IMR-90 (cell line): ENCODE data around the gene EIF4B. TPM values are rescaled to one million over a fixed set of nuclear protein-coding genes. Genes with fewer than 3 reads are reported as not detected.

ENCODE experiments used
- ATAC-seq: fragments of 200-7000 bp; cut with Tn5 transposase; 2 replicates; pipeline ENCODE4 v1.9.1; 2020; ENCODE audit warnings: low read depth, mild to moderate bottlenecking, moderate library complexity
- BruUV-seq: library from RNA; stranded (reverse); fragments of 400-500 nt; replicated peaks from 2 replicates; lab custom pipeline; 2021; lab: Mats Ljungman, UMichigan
- CTCF ChIA-PET: fragments of 300-600 bp; formaldehyde crosslinking; extraction: SDS; loops from one replicate; lab custom pipeline; 2021; ENCODE audit warnings: antibody characterized with exemption; lab: Yijun Ruan, JAX
- POLR2A ChIA-PET: fragments of 300-600 bp; sonication (Branson Sonifier 250); formaldehyde crosslinking; loops from one replicate; lab custom pipeline; 2022; ENCODE audit warnings: antibody characterized with exemption; ENCODE audit not compliant: unreplicated experiment; lab: Charles Lee
- DNase-seq: peaks from one replicate; pipeline ENCODE4 v3.0.0; 2013
- H2AFZ ChIP-seq: replicated peaks from 2 replicates; pipeline ENCODE3; 2013; ENCODE audit warnings: low read length, mild to moderate bottlenecking; ENCODE audit not compliant: poor library complexity
- H2AK5ac ChIP-seq: 2 replicates; pipeline ENCODE4 v1.6.1; 2013; ENCODE audit warnings: low read depth, low read length, inconsistent platforms
- H2AK9ac ChIP-seq: replicated peaks from 2 replicates; pipeline ENCODE3; 2013; ENCODE audit warnings: mild to moderate bottlenecking, low read depth, low read length, moderate library complexity; ENCODE audit not compliant: poor library complexity
- H2BK120ac ChIP-seq: 2 replicates; pipeline ENCODE4 v1.6.1; 2013; ENCODE audit warnings: low read depth, low read length, inconsistent platforms
- H2BK15ac ChIP-seq: 3 replicates; pipeline ENCODE4 v1.6.1; 2013; ENCODE audit warnings: low read depth, low read length, inconsistent platforms
- H2BK20ac ChIP-seq: 2 replicates; pipeline ENCODE4 v1.6.1; 2013; ENCODE audit warnings: low read depth, mild to moderate bottlenecking, inconsistent platforms, low read length, moderate library complexity
- H2BK5ac ChIP-seq: 2 replicates; pipeline ENCODE4 v1.6.1; 2013; ENCODE audit warnings: mild to moderate bottlenecking, low read depth, low read length, inconsistent platforms; ENCODE audit not compliant: poor library complexity, severe bottlenecking
- H3K14ac ChIP-seq: replicated peaks from 2 replicates; pipeline ENCODE4 v1.6.1; 2013; ENCODE audit warnings: low read depth, low read length, inconsistent platforms
- H3K18ac ChIP-seq: 2 replicates; pipeline ENCODE4 v1.6.1; 2013; ENCODE audit warnings: low read depth, low read length, control low read depth
- H3K23ac ChIP-seq: 2 replicates; pipeline ENCODE4 v1.6.1; 2013; ENCODE audit warnings: low read depth, low read length, inconsistent platforms
- H3K27ac ChIP-seq: 2 replicates; pipeline ENCODE4 v1.5.1; 2013; ENCODE audit warnings: mild to moderate bottlenecking, control low read depth, low read length; ENCODE audit not compliant: insufficient read depth
- H3K27me3 ChIP-seq: 2 replicates; pipeline ENCODE4 v1.6.1; 2013; ENCODE audit warnings: low read length; ENCODE audit not compliant: control insufficient read depth, insufficient read depth
- H3K36me3 ChIP-seq: 2 replicates; pipeline ENCODE4 v1.6.1; 2013; ENCODE audit warnings: low read length, mixed read lengths; ENCODE audit not compliant: control insufficient read depth, insufficient read depth
- H3K4ac ChIP-seq: 2 replicates; pipeline ENCODE4 v1.6.1; 2013; ENCODE audit warnings: low read depth, low read length, inconsistent platforms
- H3K4me1 ChIP-seq: 2 replicates; pipeline ENCODE4 v1.6.1; 2013; ENCODE audit warnings: low read length, mixed read lengths; ENCODE audit not compliant: control insufficient read depth, insufficient read depth
- H3K4me2 ChIP-seq: 2 replicates; pipeline ENCODE4 v1.6.1; 2013; ENCODE audit warnings: low read depth, mild to moderate bottlenecking, control low read depth, low read length, moderate library complexity
- H3K4me3 ChIP-seq: 2 replicates; pipeline ENCODE4 v1.5.1; 2013; ENCODE audit warnings: low read depth, mild to moderate bottlenecking, control low read depth, low read length, moderate library complexity; ENCODE audit not compliant: insufficient read depth
- H3K56ac ChIP-seq: 2 replicates; pipeline ENCODE4 v1.6.1; 2013; ENCODE audit warnings: low read length, inconsistent platforms; ENCODE audit not compliant: insufficient read depth; ENCODE audit errors: extremely low read depth
- H3K79me1 ChIP-seq, 2 experiments: 2 replicates each; pipeline ENCODE4 v1.6.1; 2013; ENCODE audit warnings: low read length in 2 of 2, inconsistent platforms in 1 of 2, low read depth in 1 of 2
- H3K9ac ChIP-seq: 2 replicates; pipeline ENCODE4 v1.6.1; 2013; ENCODE audit warnings: low read depth, low read length, control low read depth
- H3K9me1 ChIP-seq: 2 replicates; pipeline ENCODE4 v1.6.1; 2013; ENCODE audit warnings: low read length, inconsistent platforms; ENCODE audit not compliant: insufficient read depth
- H3K9me3 ChIP-seq: 2 replicates; pipeline ENCODE4 v1.6.1; 2013; ENCODE audit warnings: low read length; ENCODE audit not compliant: control insufficient read depth, insufficient read depth
- H4K20me1 ChIP-seq: 2 replicates; pipeline ENCODE4 v1.6.1; 2013; ENCODE audit warnings: low read length, inconsistent platforms; ENCODE audit not compliant: insufficient read depth
- H4K5ac ChIP-seq: 2 replicates; pipeline ENCODE4 v1.6.1; 2013; ENCODE audit warnings: mild to moderate bottlenecking, low read depth, low read length, control low read depth
- H4K8ac ChIP-seq, 2 experiments: 2 replicates each; pipeline ENCODE4 v1.6.1; 2013; ENCODE audit warnings: low read depth in 2 of 2, low read length in 2 of 2, control low read depth in 1 of 2, inconsistent platforms in 1 of 2
- H4K91ac ChIP-seq: 2 replicates; pipeline ENCODE4 v1.6.1; 2013; ENCODE audit warnings: low read depth, low read length, inconsistent platforms; ENCODE audit not compliant: insufficient read depth
- BHLHE40 ChIP-seq: fragments of 150-350 bp; IDR thresholded peaks from 2 replicates; pipeline ENCODE4 v1.6.1; 2016; ENCODE audit warnings: mild to moderate bottlenecking, low read depth, low read length
- CEBPB ChIP-seq: IDR thresholded peaks from 2 replicates; pipeline ENCODE4 v1.6.1; 2012; ENCODE audit warnings: low read depth, low read length, improper control_type of control experiment
- CHD1 ChIP-seq: IDR thresholded peaks from 2 replicates; pipeline ENCODE4 v1.6.1; 2012; ENCODE audit warnings: low read depth, low read length, improper control_type of control experiment
- CTCF ChIP-seq: conservative IDR thresholded peaks from 2 replicates; pipeline ENCODE4 v1.5.1; 2012; ENCODE audit warnings: mild to moderate bottlenecking, low read depth, low read length, improper control_type of control experiment
- ELK1 ChIP-seq: fragments of 150-350 bp; IDR thresholded peaks from 2 replicates; pipeline ENCODE4 v1.6.1; 2016; ENCODE audit warnings: low read depth, mild to moderate bottlenecking, low read length, moderate library complexity, borderline replicate concordance
- FOS ChIP-seq: fragments of 150-350 bp; IDR thresholded peaks from 2 replicates; pipeline ENCODE4 v1.6.1; 2016; ENCODE audit warnings: low read depth, low read length
- MAFK ChIP-seq: IDR thresholded peaks from 2 replicates; pipeline ENCODE4 v1.6.1; 2012; ENCODE audit warnings: low read depth, low read length, improper control_type of control experiment
- MAZ ChIP-seq: IDR thresholded peaks from 2 replicates; pipeline ENCODE4 v1.6.1; 2012; ENCODE audit warnings: low read depth, mild to moderate bottlenecking, low read length, improper control_type of control experiment, moderate library complexity, borderline replicate concordance
- MXI1 ChIP-seq: IDR thresholded peaks from 2 replicates; pipeline ENCODE4 v1.6.1; 2012; ENCODE audit warnings: low read depth, mild to moderate bottlenecking, low read length, moderate library complexity, borderline replicate concordance
- NFE2L2 ChIP-seq: fragments of 150-350 bp; IDR thresholded peaks from 2 replicates; pipeline ENCODE4 v1.6.1; 2016; ENCODE audit warnings: low read depth, mild to moderate bottlenecking, low read length
- POLR2A ChIP-seq: IDR thresholded peaks from 2 replicates; pipeline ENCODE4 v1.6.1; 2012; ENCODE audit warnings: mild to moderate bottlenecking, low read depth, low read length
- RAD21 ChIP-seq: IDR thresholded peaks from 2 replicates; pipeline ENCODE4 v1.6.1; 2012; ENCODE audit warnings: low read length, improper control_type of control experiment
- RCOR1 ChIP-seq: IDR thresholded peaks from 2 replicates; pipeline ENCODE4 v1.6.1; 2012; ENCODE audit warnings: mild to moderate bottlenecking, low read length, improper control_type of control experiment; ENCODE audit not compliant: insufficient replicate concordance
- SMC3 ChIP-seq: fragments of 150-350 bp; IDR thresholded peaks from 2 replicates; pipeline ENCODE4 v1.6.1; 2016; ENCODE audit warnings: low read depth, mild to moderate bottlenecking, antibody characterized with exemption, low read length, moderate library complexity
- WGBS, 2 experiments: methylation state at CpG; one replicate each; pipeline versions ENCODE4 v1.1.5 to v1.1.7; 2013; ENCODE audit warnings: missing lambda C conversion rate in 2 of 2; ENCODE audit not compliant: insufficient read length in 1 of 2; ENCODE audit errors: extremely low coverage in 2 of 2; 5-methylcytosine and 5-hydroxymethylcytosine counted together
- dilution Hi-C: fragments of 300-500 bp; cut with HindIII; formaldehyde crosslinking; loops from one replicate; pipeline ENCODE4 v1.14.3; 2018; ENCODE audit warnings: low sequenced_read_pairs; ENCODE audit not compliant: unreplicated experiment
- in situ Hi-C: fragments of 300-500 bp; cut with MboI; formaldehyde crosslinking; loops from 3 replicates; pipeline ENCODE4 v1.14.3; 2019; ENCODE audit warnings: low sequenced_read_pairs, inconsistent platforms, mixed read lengths
- intact Hi-C: fragments of 100-400 bp; cut with micrococcal nuclease; formaldehyde crosslinking; loops from 2 replicates; pipeline ENCODE4 v1.10.0; 2022
- polyA plus RNA-seq, 3 experiments: library from polyadenylated mRNA; depleted of rRNA; stranded (reverse); fragments of >200 nt; gene quantifications; 2 replicates each; pipeline ENCODE4 v1.2.3, GENCODE V29; 2012; ENCODE audit warnings: low replicate concordance in 1 of 3
- total RNA-seq: library from RNA; depleted of rRNA; stranded (reverse); fragments of >200 nt; gene quantifications from 2 replicates; pipeline ENCODE4 v1.2.3, GENCODE V29; 2012

Gene EIF4B
- total and polyA plus RNA-seq, 2 of the 4 experiments (the other 2 are of a cell fraction), result 313 to 671 TPM

- Histone ChIP-seq H2BK120ac (peak overlapping the region; percentile 41), H4K20me1 (no peaks in the 10 kb centered on the region), H2BK20ac (peak overlapping the region; percentile 18; the same call in 1 of the 2 replicates), H2AK9ac (peak overlapping the region; percentile 18), H3K36me3 (peaks cover 32% of the 10 kb centered on the region), H3K79me1 (peaks cover 23 to 62% of the 10 kb centered on the region in 2 experiments; a peak in 3 of 4 replicates), H3K9me3 (no peaks in the 10 kb centered on the region), H3K14ac (peak overlapping the region; percentile 20; the same call in 1 of the 2 replicates), H3K18ac (no peak overlapping the region; the same call in 1 of the 2 replicates), H2AFZ (peak overlapping the region; percentile 57), H3K4ac (peak overlapping the region; percentile 68), H3K27ac (peak overlapping the region; percentile 46), H4K5ac (peak overlapping the region; percentile 37; the same call in 1 of the 2 replicates), H3K56ac (no peak overlapping the region), H3K4me1 (peaks cover 23% of the 10 kb centered on the region), H4K91ac (peak overlapping the region; percentile 35; the same call in 1 of the 2 replicates), H3K9ac (peak overlapping the region; percentile 15; the same call in 1 of the 2 replicates), H3K27me3 (no peaks in the 10 kb centered on the region), H3K23ac (no peak overlapping the region), H3K4me2 (no peak overlapping the region; the same call in 1 of the 2 replicates), H3K4me3 (no peak overlapping the region), H2BK15ac (no peak overlapping the region; the same call in 2 of the 3 replicates), H3K9me1 (peaks cover 10% of the 10 kb centered on the region), H4K8ac (peak overlapping the region; percentile 6 to 61; a peak in 3 of 4 replicates), H2BK5ac (no peak overlapping the region), H2AK5ac (peak overlapping the region; percentile 57)
- dilution Hi-C loops (no loop called here), in situ Hi-C loops (no loop called here), intact Hi-C loops (no loop called here)
- TF ChIP-seq CEBPB, result no peak
- no peak for TF ChIP-seq MXI1
- peak; percentile 34 for TF ChIP-seq CTCF
- TF ChIP-seq BHLHE40, result no peak
- no peak for TF ChIP-seq ELK1
- TF ChIP-seq FOS, result no peak
- TF ChIP-seq MAZ, result no peak
- TF ChIP-seq RCOR1, result no peak
- TF ChIP-seq POLR2A, result no peak
- peak; percentile 23; the same call in 1 of the 2 replicates for TF ChIP-seq SMC3
- no peak for TF ChIP-seq NFE2L2
- TF ChIP-seq RAD21, result peak; percentile 35
- no peak for TF ChIP-seq MAFK
- no peak for TF ChIP-seq CHD1
- WGBS, 2 experiments, result 74% methylated on average over 2 of the region's 11 CpGs; no CpG with 5 or more reads in 1 of the 2 experiments
- POLR2A ChIA-PET, result interaction anchor here (1.1 kb wide), 1 partner anchor 9 kb away, joined by 3 read pairs; no protein-coding TSS in a partner anchor
- CTCF ChIA-PET, result interaction anchor here (1.2 kb wide), 1 partner anchor 27 kb away, joined by 5 read pairs; no protein-coding TSS in a partner anchor
- ATAC-seq (peak; percentile 12), DNase-seq (peak; percentile 33)
- BruUV-seq, result no TSS peak
These were observed 65.6 kb downstream of the EIF4B start for GRCh38 chr12:53071591-53072551.
